Upper lobe of left lung (tissue), 6 donors: ENCODE data around the gene OR7D4. TPM values are rescaled to one million over a fixed set of nuclear protein-coding genes. Genes with fewer than 3 reads are reported as not detected.

Source experiments
- ATAC-seq, 2 donors: fragments of 200-7000 bp; cut with Tn5 transposase; one replicate each; pipeline ENCODE4 v1.9.1; 2022; ENCODE audit warnings: mild to moderate bottlenecking in 2 of 2, moderate library complexity in 2 of 2; ENCODE audit not compliant: low FRiP score in 2 of 2
- DNase-seq, 2 donors: peaks; one replicate each; pipeline ENCODE4 v3.0.0-alpha.2; 2019 to 2020
- H3K27ac ChIP-seq, 4 donors: fragments of 200-600 bp; sonication (generic); one replicate each; pipeline ENCODE4 v1.5.1; 2016 to 2019
- H3K27me3 ChIP-seq, 4 donors: fragments of 200-600 bp; sonication (generic); one replicate each; pipeline ENCODE4 v1.5.1; 2017 to 2019
- H3K36me3 ChIP-seq, 4 donors: fragments of 200-600 bp; sonication (generic); one replicate each; pipeline ENCODE4 v1.5.1; 2016 to 2019
- H3K4me1 ChIP-seq, 4 donors: fragments of 200-600 bp; sonication (generic); one replicate each; pipeline ENCODE4 v1.5.1; 2018 to 2019
- H3K4me3 ChIP-seq, 4 donors: fragments of 200-600 bp; sonication (generic); one replicate each; pipeline ENCODE4 v1.5.1; 2017 to 2019; ENCODE audit warnings: mild to moderate bottlenecking in 2 of 4, moderate library complexity in 1 of 4
- H3K9me3 ChIP-seq, 4 donors: fragments of 200-600 bp; sonication (generic); one replicate each; pipeline ENCODE4 v1.5.1; 2018 to 2019
- CTCF ChIP-seq, 6 experiments: fragments of 450-650 bp in 4 of 6; fragments of 200-600 bp in 2 of 6; sonication (generic) in 2 of 6; IDR thresholded peaks; one replicate each; pipeline ENCODE4 v1.5.1; 2016 to 2019; ENCODE audit warnings: antibody characterized with exemption in 6 of 6
- EP300 ChIP-seq, 4 donors: sonication (generic); formaldehyde crosslinking; IDR thresholded peaks; one replicate each; pipeline ENCODE4 v1.5.1; 2017; ENCODE audit warnings: antibody characterized with exemption in 4 of 4, control low read depth in 2 of 4
- POLR2A ChIP-seq, 4 donors: fragments of 450-650 bp; IDR thresholded peaks; one replicate each; pipeline ENCODE4 v1.5.1; 2016 to 2017; ENCODE audit warnings: antibody characterized with exemption in 4 of 4, mild to moderate bottlenecking in 2 of 4
- POLR2AphosphoS5 ChIP-seq, 2 donors: sonication (generic); formaldehyde crosslinking; IDR thresholded peaks; one replicate each; pipeline ENCODE4 v1.5.1; 2017; ENCODE audit warnings: antibody characterized with exemption in 2 of 2
- WGBS, 2 donors: methylation state at CpG; one replicate each; pipeline ENCODE4 v1.1.5; 2017 to 2018; 5-methylcytosine and 5-hydroxymethylcytosine counted together
- total RNA-seq, 6 donors: library from RNA; depleted of rRNA in 4 of 6; stranded (reverse); fragments of >200 nt in 4 of 6; gene quantifications; one replicate each; pipeline versions ENCODE4 v1.1.0 to v1.2.1, GENCODE V29; 2016 to 2021
- donor health status: DM: no; HTN: no; CAD: no; lungs with moderate emphysema.
- donor health status: DM: no; HTN: yes; CAD: no; lungs with severe emphysema.

OR7D4 gene
- total RNA-seq, 6 donors from 2014 or later: not detected

GRCh38 chr19:9165261-9165660 is 54.1 kb downstream of the OR7D4 start:
- 83 to 92% methylated on average over 3 of the region's 3 CpGs for WGBS, 2 donors
- DNase-seq (no peak), ATAC-seq (no peak)
- H3K4me3 ChIP-seq: no peak overlapping the region
- TF ChIP-seq POLR2A (IDR thresholded peaks at IDR 0.05) (no peak), POLR2AphosphoS5 (IDR thresholded peaks at IDR 0.05) (no peak), CTCF (IDR thresholded peaks at IDR 0.05) (no peak), EP300 (IDR thresholded peaks at IDR 0.05) (no peak)
- H3K4me1 ChIP-seq: no peaks in the 10 kb centered on the region
- H3K27me3 ChIP-seq: no peaks in the 10 kb centered on the region
- H3K9me3 ChIP-seq: peaks cover 0 to 39% (median 21%) of the 10 kb centered on the region in 4 donors
- H3K27ac ChIP-seq: no peak overlapping the region
- peaks cover 22 to 74% (median 39%) of the 10 kb centered on the region in 4 donors for H3K36me3 ChIP-seq

GRCh38 chr19:9161427-9161826 is 58.0 kb downstream of the OR7D4 start:
- Histone ChIP-seq H3K36me3 (peaks cover 51 to 98% (median 76%) of the 10 kb centered on the region in 4 donors), H3K9me3 (peaks cover 0 to 63% (median 29%) of the 10 kb centered on the region in 4 donors), H3K4me1 (no peaks in the 10 kb centered on the region), H3K27ac (no peak overlapping the region), H3K27me3 (no peaks in the 10 kb centered on the region), H3K4me3 (no peak overlapping the region)
- WGBS, 2 donors: 98 to 99% methylated on average over 12 of the region's 12 CpGs
- ATAC-seq (no peak), DNase-seq (no peak)
- no peak for TF ChIP-seq EP300 (IDR thresholded peaks at IDR 0.05)
- TF ChIP-seq POLR2AphosphoS5 (IDR thresholded peaks at IDR 0.05): no peak
- TF ChIP-seq POLR2A (IDR thresholded peaks at IDR 0.05): no peak
- TF ChIP-seq CTCF (IDR thresholded peaks at IDR 0.05): no peak

Other genes with a start within 250 kb of the OR7D4 start
- gene MUC16, start 209.2 kb downstream of the OR7D4 start, total RNA-seq: 10 to 100 TPM in 1 of 6 donors, 1 to 10 TPM in 2, under 1 TPM in 3; 0.15 to 24.7 (median 0.82) TPM
- not detected for gene OR1M1, start 132.5 kb downstream of the OR7D4 start, total RNA-seq
- not detected for gene OR7G2, start 112.1 kb downstream of the OR7D4 start, total RNA-seq
- not detected for gene OR7G1, start 103.8 kb downstream of the OR7D4 start, total RNA-seq
- not detected for gene OR7G3, start 92.6 kb downstream of the OR7D4 start, total RNA-seq
- gene ZNF317, start 79.2 kb downstream of the OR7D4 start, total RNA-seq: 10 to 100 TPM; 15.9 to 39.8 (median 25.0) TPM
- under 1 TPM in 2 of 6 donors, not detected in 4; 0.33 to 0.57 TPM for gene OR7D2, start 40.6 kb downstream of the OR7D4 start, total RNA-seq
- gene OR7E24, start 31.3 kb upstream of the OR7D4 start, total RNA-seq: not detected
- gene ZNF699, start 90.2 kb upstream of the OR7D4 start, total RNA-seq: 10 to 100 TPM in 4 of 6 donors, 1 to 10 TPM in 2; 6.8 to 20.2 (median 15.9) TPM
- 10 to 100 TPM in 5 of 6 donors, 1 to 10 TPM in 1; 9.6 to 26.2 (median 15.6) TPM for gene ZNF559, start 104.6 kb upstream of the OR7D4 start, total RNA-seq
- gene ZNF177, start 143.4 kb upstream of the OR7D4 start, total RNA-seq: 10 to 100 TPM in 1 of 6 donors, 1 to 10 TPM in 5; 1.1 to 19.9 (median 1.4) TPM
- gene ZNF266, start 216.0 kb upstream of the OR7D4 start, total RNA-seq: 10 to 100 TPM; 19.2 to 49.2 (median 25.6) TPM